CD4-positive, alpha-beta T cell treated with Interleukin-17A for 4 hours (primary cell): ENCODE results near the gene HSH2D.

ENCODE experiments used
- DNase-seq: peaks from one replicate; pipeline ENCODE4 v3.0.0-alpha.2; 2020; ENCODE audit warnings: mixed read lengths

Gene HSH2D

GRCh38 chr19:16121141-16121540 lies 22.3 kb upstream of the HSH2D start:
- DNase-seq = no peak

DNA sequence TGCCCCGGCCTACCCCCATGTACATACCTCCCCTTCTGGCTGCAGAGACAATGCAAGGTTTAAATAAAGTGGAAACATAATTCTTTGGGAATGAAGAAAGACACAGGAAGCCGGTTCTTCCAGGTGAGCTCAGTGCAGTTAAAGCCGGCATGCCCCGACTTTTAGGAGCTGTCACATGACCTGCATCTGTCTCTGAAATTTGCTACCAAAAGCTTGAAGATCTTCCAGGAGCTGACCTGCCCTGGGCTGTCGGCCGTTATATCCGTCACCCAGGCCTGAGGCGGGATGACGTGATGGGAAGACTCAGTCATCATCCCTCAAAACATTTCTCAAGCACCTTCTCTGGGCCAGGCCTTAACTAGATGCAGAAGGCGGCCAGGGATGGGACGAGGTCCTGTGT lies 21.5 kb upstream of the HSH2D start:
- no peak for DNase-seq

DNA sequence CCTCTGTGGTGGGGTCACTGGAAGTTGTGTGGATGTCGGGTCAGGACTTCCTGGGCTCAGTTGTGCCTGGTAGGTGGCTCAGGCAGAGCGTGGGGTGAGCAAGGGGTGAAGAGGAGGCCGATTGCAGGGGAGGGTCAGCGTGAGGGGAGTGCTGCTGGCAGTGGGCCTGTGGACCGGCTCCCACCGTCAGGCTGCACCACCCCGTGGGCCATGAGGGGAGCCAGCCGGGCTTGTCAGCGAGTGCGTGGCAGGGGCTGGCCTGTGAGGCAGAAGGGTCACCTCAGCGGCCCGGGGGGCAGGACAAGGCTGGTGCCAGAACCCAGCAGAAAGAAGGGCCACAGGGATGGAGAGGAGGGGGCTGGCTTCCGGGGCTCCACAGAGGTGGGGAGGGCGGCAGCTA lies 18.5 kb upstream of the HSH2D start:
- DNase-seq = no peak

- no peak for DNase-seq
Observed at GRCh38 chr19:16125737-16126495, 17.6 kb upstream of the HSH2D start.

- no peak for DNase-seq
Observed at GRCh38 chr19:16127080-16127479, 16.4 kb upstream of the HSH2D start.

GRCh38 chr19:16127776-16128371 lies 15.6 kb upstream of the HSH2D start:
- DNase-seq = no peak

- no peak for DNase-seq
Observed at GRCh38 chr19:16131648-16132047, 11.8 kb upstream of the HSH2D start.

DNA sequence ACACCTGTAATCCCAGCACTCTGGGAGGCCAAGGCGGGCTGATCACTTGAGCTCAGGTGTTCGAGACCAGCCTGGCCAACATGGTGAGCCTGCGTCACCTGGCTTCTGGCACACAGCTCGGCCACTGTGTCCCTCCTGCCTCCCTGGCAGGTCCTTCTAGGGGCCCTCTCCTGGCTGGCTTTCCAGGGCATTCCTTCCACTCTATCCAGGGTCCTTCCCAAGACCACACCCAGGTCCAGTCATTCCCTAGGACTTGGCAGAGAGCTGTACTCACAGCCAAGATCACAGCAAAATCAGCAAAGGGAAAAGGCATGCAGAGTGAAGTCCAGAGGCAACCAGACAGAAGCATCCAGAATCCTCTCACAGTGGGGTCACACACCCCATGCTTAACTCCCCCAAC lies 9.7 kb upstream of the HSH2D start:
- no peak for DNase-seq

- DNase-seq = no peak
Observed at GRCh38 chr19:16134510-16134909, 9.0 kb upstream of the HSH2D start.

DNA sequence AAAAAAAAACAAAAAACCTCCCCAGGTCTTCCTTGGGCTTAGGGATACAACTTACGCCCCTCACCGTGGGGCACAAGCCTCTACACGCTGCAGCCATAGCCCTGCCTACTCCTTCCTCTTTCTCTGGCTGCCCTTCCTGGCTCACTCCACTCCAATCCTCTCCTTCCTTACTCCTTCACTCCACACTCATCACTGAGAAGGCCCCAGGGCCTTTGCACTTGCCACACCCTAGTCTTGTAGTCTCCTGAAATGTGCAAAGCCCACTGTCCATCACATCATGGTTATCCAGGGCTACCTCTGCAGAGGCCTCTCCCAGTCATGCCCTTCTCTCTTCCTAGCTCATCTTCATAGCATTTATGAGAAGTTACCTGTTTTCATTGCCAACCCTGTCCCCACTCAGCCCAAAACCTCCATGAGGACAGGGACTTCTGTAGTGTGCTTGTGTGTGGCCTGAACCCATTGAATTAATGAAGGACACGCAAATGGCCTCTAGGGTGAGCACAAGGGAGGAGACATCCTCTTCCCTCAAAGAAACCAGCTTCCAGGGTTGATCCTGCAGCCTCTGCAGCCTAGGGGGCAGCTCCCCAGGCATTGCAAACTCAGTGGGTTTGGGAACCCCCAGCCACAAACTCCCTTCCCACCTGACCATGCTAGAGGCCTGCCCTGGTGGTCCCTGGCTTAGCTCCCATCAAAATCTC lies 7.9 kb upstream of the HSH2D start:
- DNase-seq = no peak

GRCh38 chr19:16136185-16136999 lies 7.1 kb upstream of the HSH2D start:
- DNase-seq = no peak

DNA sequence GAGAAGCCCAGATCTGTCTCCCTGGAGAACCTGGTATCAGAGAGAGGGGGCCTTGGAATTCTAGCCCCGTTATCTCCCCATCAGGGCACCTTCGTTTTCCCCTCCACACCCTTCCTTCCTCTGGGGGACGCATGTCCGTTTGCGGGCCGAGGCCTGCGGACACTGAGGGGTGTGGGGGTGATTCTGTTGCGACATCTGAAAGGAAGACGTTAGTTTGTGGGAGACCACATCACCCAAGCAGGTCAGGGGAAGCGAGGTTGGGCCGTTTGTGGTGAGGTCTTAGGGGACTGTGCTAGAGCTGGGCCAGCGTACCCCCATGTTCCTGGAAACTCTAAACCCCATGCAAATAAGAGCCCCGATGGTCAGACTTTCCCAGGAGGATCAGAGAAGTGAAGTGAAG lies 3.7 kb upstream of the HSH2D start:
- no peak for DNase-seq

- DNase-seq = no peak
Observed at GRCh38 chr19:16141043-16141442, 2.4 kb upstream of the HSH2D start.

- no peak for DNase-seq
Observed at GRCh38 chr19:16142032-16142580, 1.4 kb upstream of the HSH2D start.

GRCh38 chr19:16144216-16144581 lies 714 bp downstream of the HSH2D start:
- no peak for DNase-seq

- no peak for DNase-seq
Observed at GRCh38 chr19:16146112-16146511, 2.6 kb downstream of the HSH2D start.

DNA sequence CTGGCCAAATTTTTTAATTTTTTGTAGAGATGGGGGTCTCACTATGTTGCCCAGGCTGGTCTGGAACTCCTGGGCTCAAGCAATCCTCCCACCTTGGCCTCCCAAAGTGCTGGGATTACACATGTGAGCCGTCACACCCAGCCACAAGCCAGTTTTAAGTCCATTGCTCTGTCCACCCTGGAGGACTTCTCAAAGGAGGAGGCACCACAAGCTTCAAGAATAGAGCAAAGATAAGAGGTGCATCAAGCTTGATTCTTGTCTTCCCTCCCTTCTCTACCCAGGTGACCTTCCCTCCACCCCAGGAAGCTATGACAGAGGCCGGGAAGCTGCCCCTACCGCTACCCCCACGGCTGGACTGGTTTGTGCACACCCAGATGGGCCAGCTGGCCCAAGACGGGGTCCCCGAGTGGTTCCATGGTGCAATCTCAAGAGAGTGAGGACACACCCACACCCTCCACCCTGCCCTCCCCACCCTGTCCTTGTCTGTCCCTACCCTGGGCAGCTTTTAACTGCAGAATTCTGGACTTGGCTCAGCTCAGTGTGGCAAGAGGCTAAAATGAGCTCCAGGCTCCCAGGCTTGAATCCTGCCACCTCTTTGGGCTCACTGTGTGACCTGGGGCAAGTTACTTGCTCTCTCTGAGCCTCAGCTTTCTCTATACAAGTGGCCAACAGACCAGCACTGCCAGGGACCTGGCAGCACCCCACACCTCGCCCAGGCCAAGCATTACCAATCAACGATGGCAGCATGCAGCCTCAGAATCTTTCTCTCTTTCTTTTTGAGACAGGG lies 5.2 kb downstream of the HSH2D start:
- DNase-seq = no peak

- DNase-seq = no peak
Observed at GRCh38 chr19:16153582-16154336, 10.3 kb downstream of the HSH2D start.

DNA sequence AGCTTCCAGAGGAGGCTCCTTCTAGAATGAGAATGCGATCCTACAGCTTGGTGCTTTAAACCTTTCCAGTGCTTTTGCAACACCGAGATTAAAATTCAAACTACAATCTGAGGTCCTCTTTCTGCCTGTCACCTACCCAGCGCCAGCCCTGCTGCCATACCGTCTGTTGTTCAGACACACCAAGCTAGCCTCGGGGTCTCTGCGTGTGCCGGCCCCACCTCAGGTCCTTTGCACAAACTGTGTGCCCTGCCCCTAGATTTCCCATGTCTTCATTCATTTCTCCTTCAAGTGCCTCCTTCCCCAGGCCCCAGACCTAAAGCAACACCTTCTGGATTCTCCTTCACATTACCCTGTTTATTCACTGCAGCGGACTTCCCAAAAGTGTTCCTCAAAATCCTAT lies 11.1 kb downstream of the HSH2D start:
- DNase-seq = no peak

GRCh38 chr19:16155128-16155527 lies 11.6 kb downstream of the HSH2D start:
- DNase-seq = no peak

DNA sequence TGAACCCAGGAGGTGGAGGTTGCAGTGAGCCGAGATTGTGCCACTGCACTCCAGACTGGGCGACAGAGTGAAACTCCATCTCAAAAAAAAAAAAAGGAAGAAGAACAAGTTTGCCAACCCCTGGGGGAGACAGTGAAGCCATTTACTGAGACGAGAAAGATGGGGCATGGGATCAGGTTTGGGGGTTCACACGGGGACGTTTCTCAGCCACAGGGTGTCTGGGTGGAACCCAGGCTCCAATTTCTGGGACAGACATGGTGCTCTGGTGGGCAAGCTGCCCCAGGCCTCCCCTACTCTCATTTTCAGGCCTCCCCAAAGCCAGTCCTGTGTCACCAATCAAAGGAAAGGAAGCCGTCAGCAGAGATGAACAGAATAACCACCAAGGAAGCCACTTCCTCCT lies 13.4 kb downstream of the HSH2D start:
- no peak for DNase-seq

DNA sequence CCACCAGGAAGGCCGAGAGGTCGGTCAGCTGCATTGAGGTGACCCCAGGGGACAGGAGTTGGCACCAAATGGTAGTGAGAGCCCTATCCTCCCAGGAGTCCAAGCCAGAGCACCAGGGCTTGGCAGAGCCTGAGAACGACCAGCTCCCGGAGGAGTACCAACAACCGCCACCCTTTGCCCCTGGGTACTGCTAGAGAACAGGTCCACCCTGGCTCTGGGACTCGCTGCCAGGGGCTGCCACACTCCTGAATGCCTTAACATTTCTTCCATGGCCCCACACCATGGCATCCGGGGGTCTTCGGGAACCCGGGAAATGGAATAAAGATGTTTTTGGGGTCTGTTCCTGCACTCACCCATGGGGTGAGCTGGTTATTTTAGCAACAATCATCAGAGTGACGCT lies 14.1 kb downstream of the HSH2D start:
- DNase-seq = no peak
